Anterior cingulate cortex (tissue), 58 donors: ENCODE results near the gene RPUSD1.

Experiments
- DNase-seq, 58 donors: peaks; one replicate each; lab custom pipeline; 2025; lab: John Stamatoyannopoulos, UW

The RPUSD1 gene

GRCh38 chr16:769184-769784 is 18.9 kb downstream of the RPUSD1 start:
- DNase-seq: no peak

- no peak for DNase-seq
Observed at GRCh38 chr16:768428-768827, 19.8 kb downstream of the RPUSD1 start.

- DNase-seq: no peak
Observed at GRCh38 chr16:767743-768235, 20.4 kb downstream of the RPUSD1 start.

GRCh38 chr16:766820-767640 is 21.2 kb downstream of the RPUSD1 start:
- no peak for DNase-seq

- no peak for DNase-seq
Observed at GRCh38 chr16:766008-766819, 22.0 kb downstream of the RPUSD1 start.

- no peak for DNase-seq
Observed at GRCh38 chr16:765488-765865, 22.7 kb downstream of the RPUSD1 start.

- DNase-seq: no peak
Observed at GRCh38 chr16:764848-765487, 23.2 kb downstream of the RPUSD1 start.

GRCh38 chr16:764184-764750 is 23.9 kb downstream of the RPUSD1 start:
- DNase-seq: no peak

GRCh38 chr16:763369-764183 is 24.6 kb downstream of the RPUSD1 start:
- DNase-seq: no peak

GRCh38 chr16:762595-763268 is 25.4 kb downstream of the RPUSD1 start:
- DNase-seq: no peak

- DNase-seq: no peak
Observed at GRCh38 chr16:761625-762513, 26.3 kb downstream of the RPUSD1 start.

GRCh38 chr16:760545-761343 is 27.4 kb downstream of the RPUSD1 start, which contains the start of gene MSLN:
Gene MSLN (plus strand): TSS chr16:760734. CDS start chr16:762681, 1,947 bp downstream.
- no peak for DNase-seq

- no peak for DNase-seq
Observed at GRCh38 chr16:760065-760464, 28.1 kb downstream of the RPUSD1 start.

GRCh38 chr16:759110-759910 is 28.9 kb downstream of the RPUSD1 start:
- no peak for DNase-seq

GRCh38 chr16:756428-756827 is 31.8 kb downstream of the RPUSD1 start:
- DNase-seq: no peak

GRCh38 chr16:754656-755055 is 33.5 kb downstream of the RPUSD1 start:
- no peak for DNase-seq
